ENCODE data around the gene MT1A. TPM values are rescaled to one million over a fixed set of nuclear protein-coding genes. Genes with fewer than 3 reads are reported as not detected.

MT1A gene
- polyA plus RNA-seq, 1 donor (not counting 4 experiments of a cell fraction or from before 2014, with no cell fraction given), result not detected

GRCh38 chr16:56589141-56590039 lies 49.1 kb upstream of the MT1A start, which contains the start of gene MT3:
MT3 (plus strand) TSS chr16:56589528; CDS start chr16:56589591, 63 bp downstream.
- Histone ChIP-seq H3K9me3 (ENCODE audit: control insufficient read depth, low read depth, low read length) (no peaks in the 10 kb centered on the region), H2AFZ (ENCODE audit: control insufficient read depth, low read length) (no peak within 1 kb of the TSS), H3K36me3 (ENCODE audit: control insufficient read depth in 2 of 2, extremely low read depth in 1 of 2, insufficient read depth in 2 of 2, low read length in 2 of 2) (no peaks in the 10 kb centered on the region), H3K27ac (ENCODE audit: control insufficient read depth, insufficient read depth, low read length) (no peak within 1 kb of the TSS), H3K79me2 (ENCODE audit: control insufficient read depth, insufficient read depth, low read length) (no peaks in the 10 kb centered on the region), H3K9ac (ENCODE audit: control insufficient read depth, extremely low read depth, insufficient read depth, low read length) (no peak within 1 kb of the TSS), H4K20me1 (ENCODE audit: control insufficient read depth, extremely low read depth, insufficient read depth, low read length) (no peaks in the 10 kb centered on the region), H3K4me3 (ENCODE audit: control insufficient read depth in 2 of 3, extremely low read depth in 1 of 3, insufficient read depth in 2 of 3, low read depth in 1 of 3, low read length in 3 of 3) (no peak within 1 kb of the TSS), H3K9me1 (ENCODE audit: control insufficient read depth, extremely low read depth, insufficient read depth, low read length) (no peaks in the 10 kb centered on the region), H3K4me2 (ENCODE audit: control insufficient read depth, extremely low read depth, insufficient read depth, low read depth, low read length) (peak within 1 kb of the TSS; percentile 60), H3K27me3 (ENCODE audit: control insufficient read depth, extremely low read depth, insufficient read depth, low read length) (peaks cover 38% of the 10 kb centered on the region), H3K4me1 (ENCODE audit: control insufficient read depth, extremely low read depth, insufficient read depth, low read length) (peaks cover 4% of the 10 kb centered on the region)
- FAIRE-seq, result no peak
- dilution Hi-C loops (cut with MboI; ENCODE audit: extremely low pct_ligation_motif_present, low sequenced_read_pairs), result no loop called here
- no peak for DNase-seq (ENCODE audit: low read depth, low spot score)
- TF ChIP-seq CTCF (optimal IDR thresholded peaks at IDR 0.05 in 1 of 3, IDR thresholded peaks at IDR 0.05 in 1 of 3, conservative IDR thresholded peaks at IDR 0.05 in 1 of 3; ENCODE audit: extremely low read depth in 1 of 3, insufficient read depth in 2 of 3, low read length in 3 of 3) (no peak), EZH2 (IDR thresholded peaks at IDR 0.05; ENCODE audit: low read length) (peak; percentile 44)

- Histone ChIP-seq H3K79me2 (ENCODE audit: control insufficient read depth, insufficient read depth, low read length) (no peaks in the 10 kb centered on the region), H3K9me1 (ENCODE audit: control insufficient read depth, extremely low read depth, insufficient read depth, low read length) (no peaks in the 10 kb centered on the region), H3K9ac (ENCODE audit: control insufficient read depth, extremely low read depth, insufficient read depth, low read length) (no peak overlapping the region), H3K4me2 (ENCODE audit: control insufficient read depth, extremely low read depth, insufficient read depth, low read depth, low read length) (no peak overlapping the region), H3K27ac (ENCODE audit: control insufficient read depth, insufficient read depth, low read length) (no peak overlapping the region), H4K20me1 (ENCODE audit: control insufficient read depth, extremely low read depth, insufficient read depth, low read length) (no peaks in the 10 kb centered on the region), H3K4me1 (ENCODE audit: control insufficient read depth, extremely low read depth, insufficient read depth, low read length) (peaks cover 4% of the 10 kb centered on the region), H3K36me3 (ENCODE audit: control insufficient read depth in 2 of 2, extremely low read depth in 1 of 2, insufficient read depth in 2 of 2, low read length in 2 of 2) (no peaks in the 10 kb centered on the region), H3K9me3 (ENCODE audit: control insufficient read depth, low read depth, low read length) (no peaks in the 10 kb centered on the region), H3K27me3 (ENCODE audit: control insufficient read depth, extremely low read depth, insufficient read depth, low read length) (peaks cover 33% of the 10 kb centered on the region), H2AFZ (ENCODE audit: control insufficient read depth, low read length) (no peak overlapping the region), H3K4me3 (ENCODE audit: control insufficient read depth in 2 of 3, extremely low read depth in 1 of 3, insufficient read depth in 2 of 3, low read depth in 1 of 3, low read length in 3 of 3) (no peak overlapping the region)
- DNase-seq (ENCODE audit: low read depth, low spot score) (no peak), FAIRE-seq (no peak)
- TF ChIP-seq EZH2 (IDR thresholded peaks at IDR 0.05; ENCODE audit: low read length) (no peak), CTCF (optimal IDR thresholded peaks at IDR 0.05 in 1 of 3, IDR thresholded peaks at IDR 0.05 in 1 of 3, conservative IDR thresholded peaks at IDR 0.05 in 1 of 3; ENCODE audit: extremely low read depth in 1 of 3, insufficient read depth in 2 of 3, low read length in 3 of 3) (no peak)
- dilution Hi-C loops (cut with MboI; ENCODE audit: extremely low pct_ligation_motif_present, low sequenced_read_pairs), result no loop called here
These were observed 46.9 kb upstream of the MT1A start for GRCh38 chr16:56591377-56592060.

Data from keratinocyte (primary cell).